ENCODE measurements around the gene MYO5A.

The MYO5A gene

DNA sequence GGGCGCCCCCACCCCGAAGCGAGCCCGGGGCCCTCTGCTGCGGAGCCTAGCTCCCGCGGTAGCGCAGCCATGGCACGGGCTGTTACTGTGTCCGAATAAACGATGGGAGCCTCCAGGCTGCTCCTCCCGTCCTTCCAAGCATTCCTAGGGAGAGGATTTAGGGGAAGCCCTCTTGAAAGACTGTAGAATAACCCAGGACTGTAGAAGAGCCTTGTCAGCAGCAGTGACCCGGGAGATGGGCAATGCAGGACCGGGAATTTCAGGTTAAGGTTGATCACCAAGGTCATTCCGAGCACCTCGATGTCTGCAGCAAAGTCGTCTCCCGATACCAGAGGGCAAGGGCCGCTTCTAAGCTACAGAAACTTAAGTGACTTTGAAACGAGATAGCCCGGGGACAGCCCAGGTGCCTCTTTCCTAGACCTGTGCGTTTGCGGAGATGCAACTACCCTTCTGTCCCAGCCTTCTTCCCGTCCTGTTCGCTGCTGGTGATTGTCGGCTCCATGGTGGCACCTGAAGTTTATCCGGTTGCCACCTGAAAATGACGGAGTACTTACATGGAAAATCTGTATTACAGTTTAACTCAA is 753 bp upstream of the MYO5A start:
- Histone ChIP-seq H3K9me3 (ENCODE audit: control insufficient read depth, low read length) (no peaks in the 10 kb centered on the region), H3K36me3 (ENCODE audit: control insufficient read depth, insufficient read depth, low read length) (no peaks in the 10 kb centered on the region), H3K27me3 (ENCODE audit: control insufficient read depth, insufficient read depth, low read length) (peaks cover 51% of the 10 kb centered on the region), H3K4me3 (ENCODE audit: low read length) (no peak overlapping the region), H3K4me1 (ENCODE audit: control insufficient read depth, insufficient read depth, low read length) (peaks cover 10% of the 10 kb centered on the region), H3K9ac (ENCODE audit: low read length) (peak overlapping the region; percentile 38)

DNA sequence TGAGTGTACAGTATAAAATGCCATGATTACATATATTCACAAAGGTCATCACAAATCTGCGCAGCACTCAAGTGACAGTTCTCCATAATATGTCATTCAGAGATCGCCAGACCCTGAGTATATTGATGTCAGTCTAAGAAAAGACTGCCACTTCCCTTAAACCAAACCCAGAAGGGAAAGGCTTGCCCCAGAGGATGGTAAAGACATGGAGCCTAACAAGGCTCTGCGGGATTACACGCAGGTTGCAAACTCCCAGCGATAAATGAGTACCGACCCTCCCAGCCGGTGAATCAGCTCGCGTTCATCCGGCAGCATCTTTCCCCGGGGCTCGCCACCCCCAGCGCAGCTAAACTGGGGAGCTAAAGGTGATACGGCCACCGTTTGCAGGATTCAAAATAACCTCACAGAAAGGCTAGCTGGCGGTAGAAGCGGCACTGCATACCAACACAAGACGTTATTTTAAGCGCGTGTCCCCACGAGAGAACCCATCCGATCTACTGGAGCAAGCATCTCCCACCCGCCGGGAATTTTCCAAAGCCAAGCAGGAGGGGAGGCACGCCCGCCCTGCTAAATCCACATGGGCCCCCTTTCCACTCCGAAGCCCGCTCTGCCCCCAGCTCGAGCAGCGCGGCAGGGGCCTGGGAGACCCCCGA is 643 bp downstream of the MYO5A start:
- H3K4me3 ChIP-seq (ENCODE audit: low read length) = peak overlapping the region; percentile 21
- H3K9ac ChIP-seq (ENCODE audit: low read length) = peak overlapping the region; percentile 56
- no peaks in the 10 kb centered on the region for H3K9me3 ChIP-seq (ENCODE audit: control insufficient read depth, low read length)
- H3K36me3 ChIP-seq (ENCODE audit: control insufficient read depth, insufficient read depth, low read length) = no peaks in the 10 kb centered on the region
- peaks cover 46% of the 10 kb centered on the region for H3K27me3 ChIP-seq (ENCODE audit: control insufficient read depth, insufficient read depth, low read length)
- peaks cover 10% of the 10 kb centered on the region for H3K4me1 ChIP-seq (ENCODE audit: control insufficient read depth, insufficient read depth, low read length)

DNA sequence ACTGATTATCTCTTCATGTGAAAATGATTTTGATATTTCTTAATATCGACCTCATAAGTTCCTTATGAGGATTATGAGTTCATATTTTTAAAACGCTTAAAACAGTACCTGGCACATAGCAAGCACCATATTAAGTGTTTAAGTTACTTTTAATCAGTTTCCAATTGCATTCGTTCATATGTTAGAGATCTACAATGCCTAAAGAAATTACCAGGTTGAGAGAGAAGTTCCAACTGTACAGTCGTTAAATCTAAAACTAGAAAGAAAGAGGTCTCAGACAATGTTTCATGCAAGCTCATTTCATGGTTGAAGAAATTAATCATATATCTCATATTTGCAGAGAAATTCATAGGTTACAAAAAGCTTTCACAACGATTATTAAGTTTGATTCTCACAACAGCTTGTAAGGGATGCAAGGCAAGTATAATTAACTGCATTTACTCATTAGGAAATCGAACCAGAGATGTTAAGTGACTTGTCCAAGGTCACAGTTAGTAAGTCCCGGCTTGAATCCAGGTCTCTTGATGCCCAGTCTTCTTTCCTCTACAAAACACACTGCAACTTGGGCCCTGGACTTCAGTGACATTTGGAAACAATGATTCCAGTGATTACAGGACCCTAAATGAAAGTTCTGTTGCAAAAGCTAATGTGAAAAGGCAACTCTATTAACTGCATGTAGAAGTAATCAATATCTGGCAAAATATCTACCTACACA is 1.3 kb downstream of the MYO5A start:
- Histone ChIP-seq H3K9ac (ENCODE audit: low read length) (no peak overlapping the region), H3K36me3 (ENCODE audit: control insufficient read depth, insufficient read depth, low read length) (no peaks in the 10 kb centered on the region), H3K4me1 (ENCODE audit: control insufficient read depth, insufficient read depth, low read length) (peaks cover 10% of the 10 kb centered on the region), H3K9me3 (ENCODE audit: control insufficient read depth, low read length) (no peaks in the 10 kb centered on the region), H3K27me3 (ENCODE audit: control insufficient read depth, insufficient read depth, low read length) (peaks cover 44% of the 10 kb centered on the region), H3K4me3 (ENCODE audit: low read length) (no peak overlapping the region)

DNA sequence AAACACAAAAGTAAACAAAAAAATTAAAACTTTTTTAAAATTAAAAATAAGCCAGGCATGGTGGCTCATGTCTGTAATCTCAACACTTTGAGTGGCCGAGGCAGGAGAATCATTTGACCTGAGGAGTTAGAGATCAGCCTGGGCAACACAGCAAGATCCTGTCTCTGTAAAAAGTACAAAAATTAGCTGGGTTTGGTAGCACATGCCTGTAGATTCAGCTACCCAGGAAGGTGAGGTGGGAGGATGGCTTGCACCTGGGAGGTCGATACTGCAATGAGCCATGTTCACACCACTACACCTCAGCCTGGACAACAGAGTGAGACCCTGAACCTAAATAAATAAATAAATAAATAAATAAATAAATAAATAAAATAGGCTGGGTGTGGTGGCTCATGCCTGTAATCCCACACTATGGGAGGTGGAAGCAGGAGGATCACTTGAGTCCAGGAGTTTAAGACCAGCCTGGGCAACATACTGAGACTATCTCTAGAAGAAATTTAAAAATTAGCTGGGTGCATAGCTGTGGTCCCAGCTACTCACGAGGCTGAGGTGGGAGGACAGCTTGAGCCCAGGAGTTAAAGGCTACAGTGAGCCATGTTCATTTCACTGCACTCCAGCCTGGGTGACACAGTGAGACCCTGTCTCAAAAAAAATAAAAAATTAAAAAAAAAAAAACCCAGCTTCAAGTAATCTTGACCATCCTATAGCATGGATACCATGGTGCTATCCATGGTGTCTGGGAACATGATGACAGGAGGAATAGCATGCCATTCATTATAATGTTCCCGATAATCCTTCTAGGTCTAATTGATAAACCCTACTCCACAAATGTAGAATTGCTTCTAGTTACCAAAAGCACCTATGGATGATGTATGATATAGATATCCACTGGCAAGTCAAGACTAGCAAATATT is 4.2 kb downstream of the MYO5A start:
- H3K9ac ChIP-seq (ENCODE audit: low read length) = no peak overlapping the region
- peaks cover 17% of the 10 kb centered on the region for H3K27me3 ChIP-seq (ENCODE audit: control insufficient read depth, insufficient read depth, low read length)
- H3K36me3 ChIP-seq (ENCODE audit: control insufficient read depth, insufficient read depth, low read length) = no peaks in the 10 kb centered on the region
- H3K4me3 ChIP-seq (ENCODE audit: low read length) = no peak overlapping the region
- no peaks in the 10 kb centered on the region for H3K9me3 ChIP-seq (ENCODE audit: control insufficient read depth, low read length)
- H3K4me1 ChIP-seq (ENCODE audit: control insufficient read depth, insufficient read depth, low read length) = peaks cover 4% of the 10 kb centered on the region

DNA sequence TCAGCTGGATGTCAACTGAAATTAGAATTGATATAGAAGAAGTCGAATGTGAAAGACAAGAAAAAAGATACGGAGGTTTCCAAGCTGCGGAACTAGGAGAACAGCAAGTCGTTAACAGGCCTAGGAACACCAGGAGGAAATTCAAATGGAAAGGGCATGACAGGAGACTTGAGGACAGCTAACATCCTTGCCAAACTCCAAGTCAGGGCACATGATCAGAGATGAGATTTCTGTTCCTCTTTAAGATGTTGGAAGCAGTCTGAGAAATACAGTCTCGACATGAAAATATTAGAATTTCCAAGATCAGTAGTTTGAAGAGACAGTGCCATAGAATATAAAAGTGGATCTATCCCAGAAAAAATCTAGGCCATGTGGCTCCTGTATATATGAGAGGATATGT is 5.0 kb downstream of the MYO5A start:
- Histone ChIP-seq H3K4me3 (ENCODE audit: low read length) (no peak overlapping the region), H3K36me3 (ENCODE audit: control insufficient read depth, insufficient read depth, low read length) (no peaks in the 10 kb centered on the region), H3K4me1 (ENCODE audit: control insufficient read depth, insufficient read depth, low read length) (no peaks in the 10 kb centered on the region)

DNA sequence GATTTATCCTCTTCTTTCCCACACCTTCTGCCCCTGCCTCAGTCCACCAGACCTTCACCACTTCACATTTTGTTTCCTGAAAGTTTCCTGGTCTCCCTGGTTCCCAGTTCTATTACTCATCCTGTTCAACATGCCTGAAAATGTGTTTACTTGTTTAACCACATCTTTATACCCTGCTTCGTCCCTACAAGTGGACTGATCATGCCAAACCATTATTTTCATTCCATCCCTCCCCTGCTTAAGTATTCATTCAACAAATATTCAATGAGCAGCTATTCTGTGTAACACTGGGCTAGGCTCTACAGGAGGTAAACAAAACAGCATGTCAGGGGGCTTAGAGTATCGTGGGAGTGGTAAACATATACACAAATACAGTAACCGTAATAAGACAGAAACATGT is 5.5 kb downstream of the MYO5A start:
- no peak overlapping the region for H3K9ac ChIP-seq (ENCODE audit: low read length)
- H3K4me1 ChIP-seq (ENCODE audit: control insufficient read depth, insufficient read depth, low read length) = no peaks in the 10 kb centered on the region
- H3K27me3 ChIP-seq (ENCODE audit: control insufficient read depth, insufficient read depth, low read length) = peaks cover 8% of the 10 kb centered on the region
- no peak overlapping the region for H3K4me3 ChIP-seq (ENCODE audit: low read length)
- H3K9me3 ChIP-seq (ENCODE audit: control insufficient read depth, low read length) = no peaks in the 10 kb centered on the region
- no peaks in the 10 kb centered on the region for H3K36me3 ChIP-seq (ENCODE audit: control insufficient read depth, insufficient read depth, low read length)

More for the DNA sequence above, 5.0 kb downstream of the MYO5A start:
- H3K9me3 ChIP-seq (ENCODE audit: control insufficient read depth, low read length) = no peaks in the 10 kb centered on the region
- H3K27me3 ChIP-seq (ENCODE audit: control insufficient read depth, insufficient read depth, low read length) = peaks cover 11% of the 10 kb centered on the region
- no peak overlapping the region for H3K9ac ChIP-seq (ENCODE audit: low read length)

DNA sequence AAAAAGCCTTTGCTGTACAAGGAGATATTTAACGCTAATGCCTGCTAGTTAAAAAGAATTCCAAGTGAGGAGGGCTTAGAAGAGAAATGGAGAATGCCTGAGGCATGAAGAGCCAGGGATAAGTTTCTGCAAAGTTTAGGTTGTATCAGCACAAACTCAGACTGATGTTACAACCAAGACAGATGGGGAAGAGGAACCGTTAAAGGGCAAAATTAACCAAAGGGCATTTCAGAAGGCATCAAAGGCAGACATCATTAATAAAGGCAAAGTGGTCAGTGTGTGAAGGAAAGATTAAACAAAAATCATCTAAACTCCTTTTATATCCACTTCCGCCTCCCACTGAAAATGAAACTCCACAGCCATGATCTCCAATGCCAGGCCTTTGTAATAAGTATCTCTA is 7.0 kb downstream of the MYO5A start:
- Histone ChIP-seq H3K36me3 (ENCODE audit: control insufficient read depth, insufficient read depth, low read length) (no peaks in the 10 kb centered on the region), H3K4me3 (ENCODE audit: low read length) (no peak overlapping the region), H3K4me1 (ENCODE audit: control insufficient read depth, insufficient read depth, low read length) (no peaks in the 10 kb centered on the region), H3K9ac (ENCODE audit: low read length) (no peak overlapping the region), H3K27me3 (ENCODE audit: control insufficient read depth, insufficient read depth, low read length) (no peaks in the 10 kb centered on the region), H3K9me3 (ENCODE audit: control insufficient read depth, low read length) (no peaks in the 10 kb centered on the region)

DNA sequence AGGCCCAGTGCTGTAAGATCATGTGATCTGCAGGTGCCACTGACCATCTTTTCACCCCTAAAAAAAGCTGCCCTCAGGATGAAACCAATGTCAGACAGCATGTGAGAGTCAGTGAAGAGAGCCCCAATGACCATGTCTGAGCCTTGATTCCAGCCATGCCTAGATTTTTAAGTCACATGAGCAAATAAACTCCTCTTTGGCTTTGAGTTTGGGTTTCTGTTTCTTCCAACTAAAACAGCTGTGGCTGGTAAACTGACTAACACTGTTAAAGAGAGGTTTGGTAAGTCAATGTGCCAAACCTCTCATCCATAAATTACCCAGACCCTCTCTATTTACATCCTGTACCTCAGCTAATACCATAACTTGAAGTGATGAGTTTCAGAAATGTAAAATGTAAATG is 8.3 kb downstream of the MYO5A start:
- Histone ChIP-seq H3K4me1 (ENCODE audit: control insufficient read depth, insufficient read depth, low read length) (no peaks in the 10 kb centered on the region), H3K4me3 (ENCODE audit: low read length) (no peak overlapping the region), H3K36me3 (ENCODE audit: control insufficient read depth, insufficient read depth, low read length) (no peaks in the 10 kb centered on the region), H3K9ac (ENCODE audit: low read length) (no peak overlapping the region), H3K9me3 (ENCODE audit: control insufficient read depth, low read length) (no peaks in the 10 kb centered on the region), H3K27me3 (ENCODE audit: control insufficient read depth, insufficient read depth, low read length) (no peaks in the 10 kb centered on the region)

DNA sequence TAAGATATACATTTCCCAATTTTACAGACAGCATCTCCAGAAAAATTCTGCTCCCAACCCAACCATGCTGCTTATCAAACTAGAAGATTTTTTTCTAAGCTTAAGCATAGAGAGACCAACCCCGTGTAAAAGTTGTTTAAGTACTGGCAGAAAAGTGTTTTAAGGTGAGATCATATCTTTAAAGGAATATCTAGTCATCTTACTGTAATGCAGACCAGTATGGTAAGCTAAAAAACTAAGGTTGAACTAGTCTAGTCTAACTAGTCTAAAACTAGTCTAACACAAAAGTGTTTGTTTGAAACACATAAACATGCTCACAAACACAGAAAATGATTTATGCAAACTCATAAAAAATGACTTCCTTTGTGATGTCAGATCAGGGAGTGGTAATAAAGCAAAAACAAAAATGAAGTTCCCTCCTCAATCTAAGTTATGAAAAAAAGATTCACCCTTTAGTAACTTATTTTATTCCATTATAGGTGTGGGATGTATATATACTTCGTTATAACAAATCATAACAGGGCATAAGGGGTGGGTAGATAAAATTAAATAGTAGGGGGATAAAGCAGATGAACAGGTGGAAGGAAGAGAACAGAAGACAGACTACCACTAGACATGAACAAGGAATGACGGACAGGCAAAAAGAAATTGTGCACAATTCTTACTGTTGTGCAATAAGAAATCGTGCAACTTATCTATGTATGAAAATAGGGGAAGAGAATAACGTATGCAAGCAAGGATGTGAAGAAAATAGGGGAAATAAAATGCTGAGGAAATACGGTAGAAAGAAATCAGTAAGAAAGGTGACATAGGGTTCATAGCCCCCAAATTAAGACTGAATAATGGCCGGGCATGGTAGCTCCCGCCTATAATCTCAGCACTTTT is 10.0 kb downstream of the MYO5A start:
- Histone ChIP-seq H3K36me3 (ENCODE audit: control insufficient read depth, insufficient read depth, low read length) (no peaks in the 10 kb centered on the region), H3K4me3 (ENCODE audit: low read length) (no peak overlapping the region), H3K9me3 (ENCODE audit: control insufficient read depth, low read length) (no peaks in the 10 kb centered on the region), H3K4me1 (ENCODE audit: control insufficient read depth, insufficient read depth, low read length) (no peaks in the 10 kb centered on the region), H3K9ac (ENCODE audit: low read length) (no peak overlapping the region), H3K27me3 (ENCODE audit: control insufficient read depth, insufficient read depth, low read length) (no peaks in the 10 kb centered on the region)

DNA sequence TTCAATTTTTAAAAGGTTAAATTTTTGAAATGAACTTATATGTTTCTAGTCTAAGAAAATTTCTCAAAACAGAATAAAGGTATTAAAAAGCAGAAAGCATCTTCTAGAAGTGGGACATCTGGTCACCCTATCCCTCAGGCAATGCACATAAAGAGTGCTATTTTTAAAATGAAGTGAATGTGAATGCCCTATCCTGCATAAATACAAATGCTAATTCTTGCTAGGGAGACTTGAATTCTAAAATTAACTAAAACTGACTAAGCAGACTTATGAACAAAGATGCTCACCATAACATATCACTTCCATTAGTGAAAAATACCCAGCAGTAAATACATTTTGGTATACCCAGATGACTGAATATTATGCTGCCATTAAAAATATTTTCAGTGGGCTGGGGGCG is 11.7 kb downstream of the MYO5A start:
- Histone ChIP-seq H3K4me1 (ENCODE audit: control insufficient read depth, insufficient read depth, low read length) (no peaks in the 10 kb centered on the region), H3K9ac (ENCODE audit: low read length) (no peak overlapping the region), H3K4me3 (ENCODE audit: low read length) (no peak overlapping the region), H3K27me3 (ENCODE audit: control insufficient read depth, insufficient read depth, low read length) (no peaks in the 10 kb centered on the region), H3K36me3 (ENCODE audit: control insufficient read depth, insufficient read depth, low read length) (no peaks in the 10 kb centered on the region), H3K9me3 (ENCODE audit: control insufficient read depth, low read length) (no peaks in the 10 kb centered on the region)

DNA sequence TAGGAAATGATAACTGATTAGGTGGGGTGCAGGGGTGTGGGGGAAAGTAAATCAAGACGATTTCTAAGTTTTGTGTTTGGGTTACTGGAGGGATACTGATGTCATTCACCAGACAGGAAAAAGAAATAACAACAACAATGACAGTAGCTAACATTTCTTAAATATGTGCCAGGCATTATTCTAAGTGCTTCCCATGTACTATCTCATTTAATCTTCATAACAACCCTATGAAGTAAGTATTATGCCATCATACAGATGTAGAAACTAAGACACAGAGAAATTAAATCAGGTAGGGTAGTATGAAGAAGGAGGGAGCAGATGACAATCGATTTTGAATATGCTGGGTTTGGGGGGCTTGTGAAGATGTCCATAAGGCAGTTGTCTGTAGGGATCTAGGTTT is 13.3 kb downstream of the MYO5A start:
- Histone ChIP-seq H3K4me3 (ENCODE audit: low read length) (no peak overlapping the region), H3K9ac (ENCODE audit: low read length) (no peak overlapping the region), H3K27me3 (ENCODE audit: control insufficient read depth, insufficient read depth, low read length) (no peaks in the 10 kb centered on the region), H3K4me1 (ENCODE audit: control insufficient read depth, insufficient read depth, low read length) (no peaks in the 10 kb centered on the region), H3K36me3 (ENCODE audit: control insufficient read depth, insufficient read depth, low read length) (no peaks in the 10 kb centered on the region), H3K9me3 (ENCODE audit: control insufficient read depth, low read length) (no peaks in the 10 kb centered on the region)
